ENCODE results near the gene C2orf49. TPM values are rescaled to one million over a fixed set of nuclear protein-coding genes. Genes with fewer than 3 reads are reported as not detected.

C2orf49 gene
- total RNA-seq, 1 experiment from 2014 or later: 20.0 TPM

- H3K9me3 ChIP-seq (ENCODE audit: control insufficient read depth, insufficient read depth, low read depth, low read length): no peaks in the 10 kb centered on the region
- CTCF ChIA-PET: no interaction called here
- POLR2A ChIA-PET: interaction anchor here (0.7 kb wide), 1 partner anchor 37 kb away, joined by 6 read pairs; no protein-coding TSS in a partner anchor
- in situ Hi-C loops (cut with HindIII; ENCODE audit: low pct_unique_long_range_greater_than_20kb, low sequenced_read_pairs) (no loop called here), intact Hi-C loops (cut with micrococcal nuclease; ENCODE audit: unreplicated experiment) (no loop called here)
- TF ChIP-seq CTCF (IDR thresholded peaks at IDR 0.05) (no peak), POLR2AphosphoS5 (IDR thresholded peaks at IDR 0.05; ENCODE audit: low read depth, low read length) (no peak), SIN3A (IDR thresholded peaks at IDR 0.05; ENCODE audit: borderline replicate concordance, insufficient read depth, low read depth, low read length) (no peak), REST (IDR thresholded peaks at IDR 0.05; ENCODE audit: insufficient read depth in 1 of 2, low read depth in 2 of 2, low read length in 1 of 2) (no peak), TCF7L2 (IDR thresholded peaks at IDR 0.05; ENCODE audit: low read depth, low read length) (no peak)
- peaks cover 43% of the 10 kb centered on the region for H3K4me1 ChIP-seq (ENCODE audit: control insufficient read depth, insufficient read depth, low read length)
- ATAC-seq: no peak
- peaks cover 50% of the 10 kb centered on the region for H3K36me3 ChIP-seq (ENCODE audit: control insufficient read depth, insufficient read depth, low read length)
- H3K4me3 ChIP-seq (ENCODE audit: low read depth in 2 of 2, low read length in 2 of 2): no peak overlapping the region
- peak overlapping the region; percentile 37 for H3K27ac ChIP-seq (ENCODE audit: low read length)
- DNase-seq (ENCODE audit: low read depth, low spot score): no peak
- no peaks in the 10 kb centered on the region for H3K27me3 ChIP-seq (ENCODE audit: control insufficient read depth, insufficient read depth, low read length)
- no TSS peak for BruUV-seq (replicated peaks)
These were observed 27.9 kb downstream of the C2orf49 start for GRCh38 chr2:105365206-105365605.

- Histone ChIP-seq H3K27ac (ENCODE audit: low read length) (peak overlapping the region; percentile 100), H3K36me3 (ENCODE audit: control insufficient read depth, insufficient read depth, low read length) (peaks cover 27% of the 10 kb centered on the region), H3K9me3 (ENCODE audit: control insufficient read depth, insufficient read depth, low read depth, low read length) (no peaks in the 10 kb centered on the region), H3K4me1 (ENCODE audit: control insufficient read depth, insufficient read depth, low read length) (peaks cover 68% of the 10 kb centered on the region), H3K27me3 (ENCODE audit: control insufficient read depth, insufficient read depth, low read length) (no peaks in the 10 kb centered on the region), H3K4me3 (ENCODE audit: low read depth in 2 of 2, low read length in 2 of 2) (no peak overlapping the region)
- ChIA-PET POLR2A (no interaction called here), CTCF (interaction anchor here (0.7 kb wide), 1 partner anchor 152 kb away, joined by 3 read pairs; no protein-coding TSS in a partner anchor)
- in situ Hi-C loops (cut with HindIII; ENCODE audit: low pct_unique_long_range_greater_than_20kb, low sequenced_read_pairs) (no loop called here), intact Hi-C loops (cut with micrococcal nuclease; ENCODE audit: unreplicated experiment) (no loop called here)
- DNase-seq (ENCODE audit: low read depth, low spot score) (no peak), ATAC-seq (no peak)
- no TSS peak for BruUV-seq (replicated peaks)
- TF ChIP-seq REST (IDR thresholded peaks at IDR 0.05; ENCODE audit: insufficient read depth in 1 of 2, low read depth in 2 of 2, low read length in 1 of 2) (no peak), SIN3A (IDR thresholded peaks at IDR 0.05; ENCODE audit: borderline replicate concordance, insufficient read depth, low read depth, low read length) (no peak), CTCF (IDR thresholded peaks at IDR 0.05) (no peak), TCF7L2 (IDR thresholded peaks at IDR 0.05; ENCODE audit: low read depth, low read length) (no peak), POLR2AphosphoS5 (IDR thresholded peaks at IDR 0.05; ENCODE audit: low read depth, low read length) (peak; percentile 25; the same call in 1 of the 2 replicates)
These were observed 31.5 kb downstream of the C2orf49 start for GRCh38 chr2:105368759-105369408.

Measured in Panc1 (cell line).